ENCODE measurements around the gene FRMD8.
"Not testable (repeated sequence)": the region's sequence is repeated elsewhere in the genome, so short reads cannot be mapped to it uniquely, and the experiment has no call there.

Gene FRMD8

GRCh38 chr11:65436412-65437032 lies 50.1 kb downstream of the FRMD8 start:
- no peak for DNase-seq (ENCODE audit: low spot score)

GRCh38 chr11:65437436-65438227 lies 51.2 kb downstream of the FRMD8 start:
- no peak for DNase-seq (ENCODE audit: low spot score)

- DNase-seq (ENCODE audit: low spot score) = no peak
These were observed 52.1 kb downstream of the FRMD8 start for GRCh38 chr11:65438257-65439151.

- DNase-seq (ENCODE audit: low spot score) = no peak
These were observed 53.1 kb downstream of the FRMD8 start for GRCh38 chr11:65439331-65440181.

GRCh38 chr11:65440831-65441499 lies 54.5 kb downstream of the FRMD8 start:
- no peak for DNase-seq (ENCODE audit: low spot score)

- DNase-seq (ENCODE audit: low spot score) = no peak
These were observed 56.5 kb downstream of the FRMD8 start for GRCh38 chr11:65442842-65443331.

GRCh38 chr11:65444314-65445051 lies 58.0 kb downstream of the FRMD8 start:
- no peak for DNase-seq (ENCODE audit: low spot score)

- no peak for DNase-seq (ENCODE audit: low spot score)
These were observed 58.7 kb downstream of the FRMD8 start for GRCh38 chr11:65445101-65445603.

- DNase-seq (ENCODE audit: low spot score) = no peak
These were observed 59.4 kb downstream of the FRMD8 start for GRCh38 chr11:65445604-65446445.

GRCh38 chr11:65446446-65447277 lies 60.2 kb downstream of the FRMD8 start:
- DNase-seq (ENCODE audit: low spot score) = no peak

GRCh38 chr11:65448074-65448417 lies 61.6 kb downstream of the FRMD8 start:
- no peak for DNase-seq (ENCODE audit: low spot score)

GRCh38 chr11:65448418-65449105 lies 62.1 kb downstream of the FRMD8 start:
- DNase-seq (ENCODE audit: low spot score) = no peak

- DNase-seq (ENCODE audit: low spot score) = not testable (repeated sequence)
These were observed 64.9 kb downstream of the FRMD8 start for GRCh38 chr11:65451301-65451700.

- DNase-seq (ENCODE audit: low spot score) = not testable (repeated sequence)
These were observed 65.8 kb downstream of the FRMD8 start for GRCh38 chr11:65452259-65452658.

GRCh38 chr11:65452806-65453490 lies 66.5 kb downstream of the FRMD8 start:
- no peak for DNase-seq (ENCODE audit: low spot score)

GRCh38 chr11:65454311-65454695 lies 67.9 kb downstream of the FRMD8 start:
- no peak for DNase-seq (ENCODE audit: low spot score)

Data from D341Med (cell line).